GM13976 (cell line): ENCODE measurements around the gene CBLC.

Source experiments
- DNase-seq: peaks from one replicate; pipeline ENCODE4 v3.0.0; 2012; ENCODE audit warnings: low spot score
- CTCF ChIP-seq: IDR thresholded peaks from 2 replicates; pipeline ENCODE4 v1.5.1; 2012; ENCODE audit warnings: borderline replicate concordance, mild to moderate bottlenecking; ENCODE audit not compliant: insufficient read depth; ENCODE audit errors: extremely low read depth, missing control alignments, control extremely low read depth
- in situ Hi-C: fragments of 300-500 bp; cut with MboI; formaldehyde crosslinking; loops from one replicate; pipeline ENCODE4 v1.12.0; 2022; ENCODE audit warnings: low sequenced_read_pairs, mixed read lengths, inconsistent platforms; ENCODE audit not compliant: unreplicated experiment

Gene CBLC

GRCh38 chr19:44812142-44812718 is 34.5 kb downstream of the CBLC start:
- DNase-seq = no peak
- TF ChIP-seq CTCF = no peak
- in situ Hi-C loops = no loop called here

- in situ Hi-C loops = no loop called here
- DNase-seq = no peak
- no peak for TF ChIP-seq CTCF
Measured at GRCh38 chr19:44813070-44813840, 35.6 kb downstream of the CBLC start.

GRCh38 chr19:44813841-44814470 is 36.3 kb downstream of the CBLC start:
- peak; percentile 24 for DNase-seq
- TF ChIP-seq CTCF = no peak
- in situ Hi-C loops = no loop called here

GRCh38 chr19:44814517-44814916 is 36.8 kb downstream of the CBLC start:
- no peak for TF ChIP-seq CTCF
- DNase-seq = no peak
- in situ Hi-C loops = no loop called here

- in situ Hi-C loops = no loop called here
- DNase-seq = no peak
- TF ChIP-seq CTCF = no peak
Measured at GRCh38 chr19:44816301-44816700, 38.6 kb downstream of the CBLC start.

- in situ Hi-C loops = no loop called here
- no peak for DNase-seq
- no peak for TF ChIP-seq CTCF
Measured at GRCh38 chr19:44817725-44818465, 40.2 kb downstream of the CBLC start.
